ENCODE measurements around the gene H1-8.

DNA sequence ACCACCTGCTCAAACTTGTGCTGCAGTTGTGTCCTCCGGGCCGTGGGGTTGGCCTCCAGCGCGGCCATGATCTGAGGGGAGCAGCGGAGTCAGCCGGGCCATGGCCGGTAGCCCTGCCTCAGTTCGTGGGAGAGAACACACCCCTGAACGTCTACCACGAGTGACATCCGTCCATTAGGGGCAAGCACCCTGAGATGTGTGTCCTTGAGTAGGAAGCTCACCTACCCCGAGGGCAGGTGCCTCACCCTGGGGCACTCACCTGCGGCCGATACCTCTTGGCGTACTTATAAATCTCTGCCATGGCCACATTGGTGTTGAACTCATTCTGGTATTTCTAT lies 13.4 kb downstream of the H1-8 start:
- TF ChIP-seq, protein P1, sequence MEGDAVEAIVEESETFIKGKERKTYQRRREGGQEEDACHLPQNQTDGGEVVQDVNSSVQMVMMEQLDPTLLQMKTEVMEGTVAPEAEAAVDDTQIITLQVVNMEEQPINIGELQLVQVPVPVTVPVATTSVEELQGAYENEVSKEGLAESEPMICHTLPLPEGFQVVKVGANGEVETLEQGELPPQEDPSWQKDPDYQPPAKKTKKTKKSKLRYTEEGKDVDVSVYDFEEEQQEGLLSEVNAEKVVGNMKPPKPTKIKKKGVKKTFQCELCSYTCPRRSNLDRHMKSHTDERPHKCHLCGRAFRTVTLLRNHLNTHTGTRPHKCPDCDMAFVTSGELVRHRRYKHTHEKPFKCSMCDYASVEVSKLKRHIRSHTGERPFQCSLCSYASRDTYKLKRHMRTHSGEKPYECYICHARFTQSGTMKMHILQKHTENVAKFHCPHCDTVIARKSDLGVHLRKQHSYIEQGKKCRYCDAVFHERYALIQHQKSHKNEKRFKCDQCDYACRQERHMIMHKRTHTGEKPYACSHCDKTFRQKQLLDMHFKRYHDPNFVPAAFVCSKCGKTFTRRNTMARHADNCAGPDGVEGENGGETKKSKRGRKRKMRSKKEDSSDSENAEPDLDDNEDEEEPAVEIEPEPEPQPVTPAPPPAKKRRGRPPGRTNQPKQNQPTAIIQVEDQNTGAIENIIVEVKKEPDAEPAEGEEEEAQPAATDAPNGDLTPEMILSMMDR (IDR thresholded peaks at IDR 0.05; ENCODE audit: insufficient read depth, low read length, poor library complexity, severe bottlenecking), result no peak
- TF ChIP-seq EZH2phosphoT487 (conservative IDR thresholded peaks at IDR 0.05; ENCODE audit: low read length), result no peak

Data from SU-DHL-6 (cell line).